CD4-positive, alpha-beta T cell treated with Interleukin-17A for 1 hour (primary cell): ENCODE results near the gene MLEC.
"Not testable (repeated sequence)": the region's sequence is repeated elsewhere in the genome, so short reads cannot be mapped to it uniquely, and the experiment has no call there.

Experiments used
- DNase-seq: peaks from one replicate; pipeline ENCODE4 v3.0.0-alpha.2; 2020

The MLEC gene

DNA sequence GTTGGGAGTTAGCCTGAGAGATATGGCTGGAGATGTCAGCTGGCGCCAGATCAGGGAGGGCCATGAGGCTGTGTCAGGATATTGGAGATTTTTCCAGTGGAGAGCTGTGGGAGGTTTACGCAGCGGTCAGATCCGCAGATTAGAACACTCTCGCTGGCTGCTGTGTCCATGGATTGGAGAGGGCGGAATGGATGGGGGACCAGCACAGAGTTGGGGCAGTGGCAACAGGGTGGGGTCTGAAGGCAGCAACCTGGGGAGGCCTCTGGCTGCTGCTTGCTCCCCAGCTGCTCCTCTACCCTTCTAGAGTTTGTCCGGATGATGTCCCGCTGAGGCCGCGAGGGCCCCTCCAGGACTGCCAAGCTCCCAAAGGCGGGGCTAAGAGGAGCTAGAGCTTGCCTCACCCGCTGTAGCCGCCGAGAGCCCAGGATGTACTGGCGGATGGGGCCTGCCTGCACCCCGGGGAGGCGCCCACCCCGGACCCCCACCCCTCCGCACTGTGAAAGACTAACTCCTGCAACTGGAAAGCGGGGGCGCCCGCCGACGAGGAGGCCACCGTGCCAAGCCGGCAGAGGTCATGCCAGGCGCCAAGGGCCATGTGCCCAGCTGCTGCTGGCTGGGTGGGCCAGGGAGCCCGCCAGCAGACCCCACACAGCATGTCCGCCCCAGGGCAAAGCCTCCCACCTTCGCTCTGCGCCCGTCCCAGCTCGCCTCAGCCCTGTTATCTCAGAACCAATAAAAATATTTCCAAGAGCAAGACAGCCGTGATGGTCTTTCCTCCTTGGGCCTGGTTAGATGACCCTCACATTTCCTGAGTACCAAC is 20.2 kb upstream of the MLEC start:
- no peak for DNase-seq

DNA sequence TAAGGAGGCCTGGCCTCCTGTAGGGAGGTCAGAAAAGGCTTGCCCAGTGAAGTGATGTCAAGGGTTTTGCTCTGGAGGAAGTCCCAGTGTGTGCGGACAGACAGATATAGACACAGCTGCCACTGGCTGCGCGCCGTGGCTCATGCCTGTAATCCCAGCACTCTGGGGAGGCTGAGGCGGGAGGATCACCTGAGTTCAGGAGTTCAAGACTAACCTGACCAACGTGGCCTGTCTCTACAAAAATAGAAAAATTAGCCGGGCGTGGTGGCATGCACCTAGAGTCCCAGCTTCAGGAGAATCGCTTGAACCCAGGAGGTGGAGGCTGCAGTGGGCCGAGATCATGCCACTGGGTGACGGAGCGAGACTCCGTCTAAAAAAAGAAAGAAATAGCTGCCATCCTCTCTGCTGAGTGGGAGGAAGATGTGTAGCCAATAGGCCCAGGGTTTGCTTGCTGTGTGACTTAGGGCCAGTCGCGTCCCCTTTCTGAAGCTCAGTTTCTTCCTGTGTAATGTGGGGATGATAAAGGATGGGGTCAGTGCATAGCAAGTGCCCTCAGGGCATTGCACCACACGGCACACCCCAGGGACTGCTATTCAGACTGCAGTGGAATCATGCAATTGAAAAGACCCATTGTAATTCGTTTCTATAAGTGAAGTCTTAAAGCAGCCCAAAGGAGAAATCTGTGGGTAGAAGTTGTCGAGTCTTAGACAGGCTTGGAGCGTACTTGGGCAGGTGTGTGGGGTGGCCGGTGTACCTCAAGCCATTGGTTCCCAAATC is 18.7 kb upstream of the MLEC start:
- DNase-seq: no peak

DNA sequence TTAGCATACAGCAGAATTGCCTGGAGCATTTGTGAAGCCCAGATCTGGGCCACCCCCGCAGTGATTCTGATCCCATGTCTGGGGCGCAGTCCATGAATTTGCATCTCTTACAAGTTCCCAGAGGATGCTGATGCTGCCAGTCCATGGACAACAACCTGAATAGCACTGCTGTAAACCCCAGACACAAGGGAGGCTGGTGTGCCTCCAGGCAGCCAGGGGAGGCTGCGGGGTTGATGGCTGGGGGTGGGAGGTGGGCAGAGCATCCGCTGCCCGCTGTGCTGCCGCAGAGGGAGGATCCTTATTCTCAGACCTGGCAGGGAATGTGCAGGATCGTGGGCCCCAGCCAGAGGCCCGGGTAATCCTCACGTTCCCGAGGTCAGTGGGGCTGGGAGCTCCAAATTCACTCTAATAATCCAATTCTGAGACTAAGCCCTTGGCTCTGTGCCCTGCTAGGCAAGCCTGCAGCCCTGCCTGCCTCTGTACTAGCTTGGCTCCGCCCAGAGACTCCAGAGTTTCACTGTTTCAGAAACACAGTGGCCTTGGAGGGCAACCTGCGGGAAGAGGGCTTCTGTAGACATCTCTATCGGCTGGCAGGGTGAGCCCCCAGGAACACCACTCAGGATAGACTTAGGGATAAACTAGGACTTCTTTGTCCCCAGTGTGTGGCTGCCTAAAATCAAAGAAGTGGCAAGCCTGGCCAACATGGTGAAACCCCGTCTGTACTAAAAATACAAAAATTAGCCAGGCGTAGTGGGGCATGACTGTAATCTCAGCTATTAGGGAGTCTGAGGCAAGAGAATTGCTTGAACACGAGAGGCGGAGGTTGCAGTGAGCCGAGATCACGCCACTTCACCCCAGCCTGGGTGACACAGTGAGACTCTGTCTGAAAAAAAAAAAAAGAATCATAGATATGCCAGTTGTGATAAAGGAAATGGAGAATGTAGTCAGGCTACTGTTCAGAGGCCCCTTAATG is 17.8 kb upstream of the MLEC start:
- DNase-seq: no peak

DNA sequence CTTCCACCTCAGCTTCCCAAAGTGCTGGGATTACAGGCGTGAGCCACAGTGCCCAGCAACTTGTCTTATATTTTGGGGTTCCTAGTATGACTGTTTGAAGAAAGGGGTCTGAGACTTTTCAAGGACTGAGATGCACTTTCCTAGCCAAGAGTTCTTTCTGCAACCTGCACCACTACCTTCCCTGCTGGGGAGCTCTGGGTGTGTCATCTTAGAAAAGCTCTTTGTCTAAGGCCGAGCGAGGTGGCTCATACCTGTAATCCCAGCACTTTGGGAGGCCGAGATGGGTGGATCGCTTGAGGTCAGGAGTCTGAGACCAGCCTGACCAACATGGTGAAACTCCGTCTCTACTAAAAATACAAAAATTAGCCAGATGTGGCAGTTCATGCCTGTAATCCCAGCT is 16.7 kb upstream of the MLEC start:
- not testable (repeated sequence) for DNase-seq

DNA sequence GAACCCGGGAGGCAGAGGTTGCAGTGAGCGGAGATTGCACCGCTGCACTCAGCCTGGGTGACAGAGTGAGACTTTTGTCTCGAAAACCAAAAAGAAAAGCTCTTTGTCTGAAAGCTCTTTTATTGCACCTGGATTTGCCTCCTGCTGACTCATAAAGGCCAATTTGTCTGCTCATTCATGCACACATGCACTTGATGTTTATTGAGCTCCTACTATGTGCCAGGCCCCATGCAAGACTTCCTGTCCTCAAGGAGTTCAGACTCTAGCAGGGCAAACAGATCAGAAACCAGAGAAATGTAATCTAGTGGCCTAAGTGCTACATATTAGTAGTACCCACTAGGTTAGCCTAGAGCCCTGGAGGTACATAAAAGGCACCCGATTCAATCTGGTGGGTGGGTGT is 16.3 kb upstream of the MLEC start:
- DNase-seq: no peak

DNA sequence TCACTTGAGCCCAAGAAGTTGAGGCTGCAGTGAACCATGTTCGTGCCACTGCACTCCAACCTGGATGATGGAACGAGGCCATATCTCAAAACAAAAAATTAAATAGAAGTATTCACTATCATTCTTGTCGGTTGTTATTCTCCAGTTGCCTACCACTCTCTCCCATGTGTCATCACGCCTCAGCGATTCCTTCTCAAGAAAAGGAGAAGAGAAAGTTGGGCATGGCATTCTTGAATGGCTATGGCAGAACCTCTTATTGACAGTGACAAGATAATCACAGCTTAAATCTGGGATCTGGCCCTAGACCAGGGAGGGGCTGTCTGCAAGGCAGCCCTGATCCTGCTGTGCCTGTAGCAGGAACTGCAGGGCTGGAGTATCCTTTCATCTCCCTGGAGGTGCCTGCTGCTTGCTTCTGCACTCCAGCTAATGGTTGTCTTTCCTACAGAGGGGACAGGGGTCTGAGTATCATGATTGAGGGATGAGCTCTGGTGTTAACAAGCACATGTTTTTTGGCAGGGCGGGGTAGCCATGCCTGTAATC is 12.8 kb upstream of the MLEC start:
- no peak for DNase-seq

DNA sequence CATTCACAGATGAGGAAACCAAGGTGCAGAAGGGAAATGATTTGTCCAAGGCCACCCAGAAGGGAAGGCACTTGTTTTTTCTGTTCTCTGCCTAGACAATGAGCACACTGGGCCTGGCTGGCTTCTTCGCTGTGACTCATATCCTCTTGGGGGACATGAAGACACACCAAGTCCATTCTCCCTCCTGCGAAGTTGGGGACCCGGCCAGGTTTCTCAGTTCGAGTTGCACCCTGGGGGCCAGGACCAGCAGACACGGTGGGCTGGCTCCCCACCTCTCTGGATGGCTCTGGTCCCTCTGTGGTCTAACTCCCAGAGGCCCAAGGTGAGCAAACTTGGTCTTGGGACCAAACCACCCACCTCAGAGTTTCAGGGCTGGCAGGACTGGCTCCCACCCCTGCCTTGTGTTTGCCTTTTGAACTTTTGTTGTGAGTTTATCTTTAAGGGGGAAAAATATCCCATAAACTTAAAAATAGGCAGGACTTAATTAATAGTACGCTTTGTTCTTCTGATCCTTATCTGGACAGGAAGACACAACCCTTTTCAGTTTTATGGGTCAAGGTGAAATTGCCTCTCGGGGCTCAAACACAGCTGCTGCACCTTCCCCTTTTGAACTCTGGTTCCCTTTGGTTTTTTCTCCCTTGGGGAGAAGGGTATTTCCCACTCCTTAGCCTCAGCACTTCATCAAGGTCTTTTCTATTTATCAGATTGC is 9.0 kb upstream of the MLEC start:
- DNase-seq: no peak

DNA sequence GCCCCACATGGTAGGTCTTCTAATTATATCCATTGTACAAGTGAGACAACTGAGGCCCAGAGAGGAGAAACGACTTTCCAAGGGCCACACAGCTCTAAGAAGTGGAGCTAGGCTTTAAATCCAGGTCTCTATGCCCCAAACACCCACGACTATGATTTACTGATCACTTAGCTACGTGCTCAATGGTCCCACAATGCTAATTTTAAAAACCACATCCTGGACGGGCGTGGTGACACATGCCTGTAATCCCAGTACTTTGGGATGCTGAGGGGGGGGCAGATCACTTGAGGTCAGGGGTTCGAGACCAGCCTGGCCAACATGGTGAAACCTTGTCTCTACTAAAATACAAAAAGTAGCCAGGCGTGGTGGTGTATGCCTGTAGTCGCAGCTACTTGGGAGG is 8.4 kb upstream of the MLEC start:
- no peak for DNase-seq

DNA sequence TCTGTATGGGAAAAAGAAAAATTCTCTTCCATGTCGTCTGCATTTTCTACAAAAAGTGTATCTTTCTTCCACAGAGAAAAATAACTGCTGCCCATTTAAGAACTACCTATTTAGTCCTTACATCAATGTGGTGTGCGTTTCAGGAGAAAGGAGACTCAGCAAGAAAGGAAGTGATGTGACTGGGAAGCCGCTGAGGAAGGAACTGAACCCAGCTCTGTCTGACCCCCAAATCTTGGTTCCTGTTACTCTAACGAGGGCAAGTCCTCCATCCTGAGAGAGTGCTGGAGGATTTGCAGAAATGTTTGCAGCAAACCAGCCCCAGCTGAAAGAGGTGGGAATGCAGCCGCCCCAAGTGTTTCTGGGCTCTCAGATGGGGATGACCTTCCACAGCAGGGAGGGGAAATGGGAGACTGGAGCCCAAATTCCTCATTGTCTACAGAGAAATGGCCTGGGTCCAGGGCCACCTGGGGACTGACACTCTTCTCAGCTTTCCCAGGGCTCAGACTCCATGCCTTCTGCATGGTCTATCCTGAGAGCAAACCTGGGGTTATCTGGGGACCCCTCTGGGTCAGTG is 6.7 kb upstream of the MLEC start:
- no peak for DNase-seq

DNA sequence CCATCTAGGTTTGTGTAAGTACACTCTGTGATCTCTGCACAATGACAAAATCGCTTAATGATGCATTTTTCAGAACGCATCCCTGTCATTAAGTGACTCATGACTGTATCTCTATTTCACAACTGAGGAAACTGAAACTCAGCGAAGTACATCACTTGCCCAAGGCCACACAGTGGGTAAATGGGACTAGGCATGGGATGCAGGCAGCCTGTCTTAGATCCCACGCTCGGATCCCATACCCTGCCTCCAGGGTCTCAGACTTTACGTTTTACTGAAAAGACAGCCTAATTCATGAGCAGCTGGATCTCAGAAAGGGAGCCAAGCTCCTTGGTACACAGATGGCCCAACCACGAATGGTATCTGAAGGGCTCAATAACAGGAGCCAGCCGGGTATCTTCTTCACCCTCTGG is 2.4 kb upstream of the MLEC start:
- DNase-seq: no peak

DNA sequence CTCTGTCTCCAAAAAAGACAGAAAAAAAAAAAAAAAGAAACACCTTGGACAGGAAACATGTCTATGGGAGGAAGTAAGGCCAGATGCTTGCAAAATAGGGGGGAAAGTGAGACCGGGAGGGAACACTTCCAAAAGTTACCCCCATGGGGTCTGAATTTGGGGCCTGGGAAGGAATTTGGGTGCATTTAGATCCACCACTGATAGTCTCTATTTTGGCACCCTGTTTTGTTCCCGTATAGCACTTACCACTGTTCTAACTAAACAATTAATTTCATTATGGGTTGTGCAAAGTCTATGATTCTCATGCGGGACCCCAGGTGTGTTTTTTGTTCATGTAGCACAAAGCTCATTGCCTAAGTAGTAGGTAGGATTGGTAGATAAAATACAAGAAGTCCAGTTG is 1.4 kb upstream of the MLEC start:
- no peak for DNase-seq

DNA sequence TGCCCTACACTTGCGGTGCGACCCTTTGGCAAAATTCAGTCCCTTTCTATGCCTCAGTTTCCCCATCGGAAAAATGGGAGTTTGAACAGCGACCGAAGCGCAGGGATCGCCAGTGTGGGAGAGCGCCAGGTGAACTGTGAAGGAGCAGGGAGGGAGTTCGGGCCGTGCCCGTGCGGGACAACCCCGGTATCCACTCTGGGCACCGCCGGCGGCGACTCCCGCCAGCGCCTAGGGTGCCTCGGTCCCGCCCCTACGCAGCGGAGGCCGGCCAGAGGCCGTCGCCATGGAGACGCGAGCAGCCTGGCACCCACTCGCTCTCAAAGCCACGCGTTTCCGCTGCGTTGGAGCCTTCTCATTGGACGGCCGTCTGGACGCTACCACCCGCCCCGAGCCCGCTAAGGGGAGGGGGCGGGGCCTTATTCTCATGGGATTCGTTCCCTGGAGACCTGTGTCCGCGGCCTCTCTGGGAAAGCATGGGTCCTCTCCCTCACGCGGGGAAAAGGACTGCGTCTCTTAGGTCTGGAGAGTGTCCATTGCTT is 729 bp upstream of the MLEC start:
- peak; percentile 97 for DNase-seq

DNA sequence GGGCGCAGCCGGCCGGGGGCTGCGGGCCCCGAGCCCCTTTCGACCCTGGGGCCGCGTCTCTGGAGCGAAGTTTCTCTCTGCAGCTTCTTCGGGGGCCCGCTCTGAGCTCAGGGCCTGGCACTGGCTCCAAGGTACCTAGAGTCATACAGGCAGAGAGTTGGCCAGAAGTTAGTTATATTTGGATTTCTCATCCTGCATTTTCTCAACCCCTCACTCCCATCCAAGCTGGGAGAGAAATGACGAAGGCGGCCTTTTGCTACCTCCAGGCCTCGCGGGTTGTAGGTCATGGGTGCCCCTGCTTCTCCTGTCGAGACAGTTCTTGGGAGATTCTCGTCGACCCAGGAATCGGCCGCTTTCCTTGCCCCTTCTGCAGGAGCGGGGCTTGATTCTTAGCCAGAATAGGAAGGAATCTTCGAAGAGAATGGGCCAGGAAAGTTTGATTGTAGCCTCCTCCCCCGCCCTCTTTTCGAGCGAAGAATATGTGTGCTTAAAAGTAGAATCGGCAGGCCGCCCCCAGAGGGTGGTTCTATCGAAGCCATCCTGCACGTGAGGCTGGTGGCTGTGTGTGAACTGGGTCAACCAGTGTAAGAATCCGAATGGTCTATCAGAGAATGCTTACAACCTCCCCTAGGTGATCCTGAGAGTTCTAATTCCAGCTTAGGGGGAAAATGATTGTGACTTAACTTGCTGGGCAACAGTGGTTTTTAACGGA is 785 bp downstream of the MLEC start:
- DNase-seq: peak; percentile 41

DNA sequence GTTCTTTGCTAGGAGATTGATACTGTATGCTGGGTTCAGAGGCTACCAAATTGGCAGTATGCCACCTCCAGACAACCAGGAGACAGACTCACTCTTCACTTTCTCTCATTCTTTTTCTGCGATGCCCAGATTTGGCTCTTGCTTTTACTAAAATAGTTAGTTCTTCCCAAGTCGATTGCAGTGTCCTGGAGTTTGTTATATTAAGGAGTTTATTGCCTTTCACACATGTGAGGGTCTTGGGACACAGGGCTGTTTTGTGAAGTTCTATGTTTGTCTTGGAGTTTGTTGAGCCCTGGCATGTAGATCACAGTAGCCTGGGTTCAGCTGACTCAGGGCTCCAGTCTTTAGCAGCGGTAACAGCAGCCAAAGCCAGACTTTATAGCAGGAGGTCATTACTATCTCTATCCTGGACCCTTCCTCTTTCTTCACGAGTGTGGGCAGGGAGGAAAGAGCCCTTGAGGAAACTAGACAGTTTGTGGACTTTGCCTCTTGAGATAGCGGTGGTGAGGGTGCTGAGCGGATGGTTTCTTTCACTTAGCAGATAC is 1.6 kb downstream of the MLEC start:
- no peak for DNase-seq

DNA sequence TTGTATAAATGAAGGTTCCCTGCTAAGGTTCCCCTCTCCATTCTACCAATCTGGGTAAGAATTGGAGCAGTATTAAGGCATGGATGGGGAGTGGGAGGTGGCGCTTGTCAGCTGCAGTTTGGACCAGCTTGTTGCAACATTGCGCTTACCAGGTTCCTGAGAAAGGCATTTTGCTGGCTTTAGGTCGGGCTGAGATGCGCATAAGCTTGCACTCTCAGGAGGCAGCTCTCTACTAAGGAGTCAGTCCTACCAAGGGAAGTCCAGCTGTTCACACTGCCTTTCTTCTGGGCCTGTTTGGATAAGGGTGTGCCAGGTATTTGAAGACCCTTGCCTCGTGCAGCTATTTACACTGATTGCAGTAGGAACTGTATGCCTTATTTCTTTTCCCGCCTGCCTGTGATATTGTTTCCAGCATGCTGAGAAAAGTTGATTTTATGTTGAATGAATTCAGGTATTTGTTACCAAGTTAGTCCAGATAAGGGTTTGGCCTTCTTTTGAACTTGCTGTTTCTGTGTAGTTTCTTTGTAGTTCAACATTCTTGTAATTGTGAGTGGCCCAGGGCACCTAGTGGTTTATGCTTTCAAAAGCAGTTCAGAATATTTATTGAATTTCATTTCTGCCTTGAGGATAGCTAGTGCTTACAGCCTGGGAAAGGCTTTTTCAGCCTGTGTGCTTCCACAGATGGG is 2.6 kb downstream of the MLEC start:
- DNase-seq: no peak

DNA sequence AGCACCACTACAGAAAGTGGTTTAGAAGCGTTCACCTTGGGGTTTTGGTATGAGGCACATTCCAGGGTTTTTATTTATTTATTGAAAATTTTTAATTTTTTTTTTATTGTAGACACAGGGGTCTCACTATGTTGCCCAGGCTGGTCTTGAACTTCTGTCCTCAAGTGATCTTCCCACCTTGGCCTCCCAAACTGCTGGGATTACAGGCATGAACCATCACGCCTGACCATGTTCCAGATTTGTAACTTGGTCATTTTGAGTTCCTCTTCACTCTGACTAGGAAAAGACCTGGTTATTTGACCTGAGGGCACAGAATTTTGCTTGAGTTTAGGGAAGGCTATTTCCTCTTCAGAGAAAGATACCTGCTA is 3.1 kb downstream of the MLEC start:
- no peak for DNase-seq

DNA sequence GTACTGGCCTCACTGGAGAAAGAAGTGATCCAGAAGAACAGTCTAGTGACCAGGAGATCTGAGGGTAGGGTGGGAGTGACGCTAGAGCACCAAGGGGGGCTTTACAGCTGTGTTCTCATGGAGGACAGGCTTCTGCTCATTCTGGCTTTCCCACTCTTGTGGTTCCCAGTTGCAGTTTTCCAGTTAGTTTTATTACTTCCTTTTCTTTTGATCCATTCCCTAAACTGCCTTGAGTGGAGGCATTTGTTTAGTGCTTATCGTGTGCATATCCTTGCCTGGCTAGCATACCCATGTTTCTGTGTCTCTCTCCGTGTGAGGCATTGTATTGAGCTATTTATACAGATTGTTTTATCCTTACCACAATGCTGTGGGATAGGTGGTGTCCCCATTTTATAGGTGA is 4.0 kb downstream of the MLEC start:
- no peak for DNase-seq

DNA sequence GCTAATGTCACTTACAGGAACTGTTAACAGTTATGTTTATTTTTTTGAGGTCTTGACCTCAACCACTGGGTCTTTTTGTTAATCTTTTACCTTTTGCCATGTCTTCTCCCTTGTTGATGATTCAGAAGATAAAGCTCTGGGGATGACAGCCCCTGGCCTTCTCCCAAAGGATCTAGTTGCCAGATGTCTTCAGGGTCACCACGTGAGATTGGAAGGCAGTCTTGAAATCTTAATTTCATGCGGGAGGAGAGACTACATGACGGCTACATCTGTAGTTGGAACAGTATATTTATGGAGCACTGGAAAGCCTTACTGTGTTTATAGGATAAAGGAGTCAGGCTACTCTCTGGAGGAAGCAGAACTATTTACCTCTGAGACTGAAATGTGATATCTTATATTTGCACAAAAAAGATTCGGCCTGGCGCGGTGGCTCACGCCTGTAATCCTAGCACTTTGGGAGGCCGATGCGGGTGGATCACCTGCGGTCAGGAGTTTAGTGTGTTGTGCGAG is 5.6 kb downstream of the MLEC start:
- no peak for DNase-seq

DNA sequence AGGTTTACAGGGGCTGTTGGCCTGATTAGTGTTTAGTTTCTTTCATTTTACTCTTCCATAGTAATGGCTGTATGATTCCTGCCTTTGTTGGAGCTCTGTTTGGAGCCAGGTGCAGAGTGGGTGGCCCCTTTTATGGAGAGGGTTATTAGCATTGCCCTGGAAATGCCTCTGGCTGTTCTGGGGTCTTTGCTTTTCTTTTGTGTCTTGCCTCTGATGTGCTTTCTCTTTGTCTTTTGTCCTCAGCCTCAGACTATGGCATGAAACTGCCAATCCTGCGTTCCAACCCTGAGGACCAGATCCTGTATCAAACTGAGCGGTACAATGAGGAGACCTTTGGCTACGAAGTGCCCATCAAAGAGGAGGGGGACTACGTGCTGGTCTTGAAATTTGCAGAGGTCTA is 6.9 kb downstream of the MLEC start:
- no peak for DNase-seq

DNA sequence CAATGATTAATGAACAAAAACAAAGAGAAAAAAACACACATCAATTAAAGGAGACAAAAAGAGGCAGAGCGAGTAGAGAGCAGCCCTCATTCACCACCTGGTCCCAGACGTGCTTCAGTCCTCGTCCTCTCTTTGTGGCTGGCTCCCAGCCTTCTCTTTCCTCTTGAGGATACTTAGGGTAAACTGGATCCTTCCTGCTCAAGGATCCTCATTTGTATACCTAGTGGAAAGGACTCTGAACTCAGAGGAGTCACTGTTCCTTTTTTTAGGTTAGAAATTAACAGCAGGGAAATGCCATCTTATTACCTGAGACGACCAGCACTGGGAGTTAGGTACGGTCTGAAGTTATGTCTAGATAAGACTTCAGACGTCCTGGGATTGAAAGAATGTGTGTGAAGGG is 9.7 kb downstream of the MLEC start:
- no peak for DNase-seq
